IPS DF 6.9 (cell line): ENCODE results near the gene PRR35.

Experiments used
- DNase-seq: peaks from one replicate; pipeline ENCODE4 v3.0.0-alpha.2; 2013; ENCODE audit warnings: low read depth, low spot score
- H3K27ac ChIP-seq: one replicate; pipeline ENCODE4 v1.5.1; 2013; ENCODE audit warnings: low read length, control low read depth
- H3K27me3 ChIP-seq: 2 replicates; pipeline ENCODE4 v1.6.1; 2013; ENCODE audit warnings: mild to moderate bottlenecking, low read length; ENCODE audit not compliant: control insufficient read depth, insufficient read depth
- H3K36me3 ChIP-seq: 2 replicates; pipeline ENCODE4 v1.6.1; 2013; ENCODE audit warnings: low read length; ENCODE audit not compliant: control insufficient read depth, insufficient read depth
- H3K4me1 ChIP-seq: 2 replicates; pipeline ENCODE4 v1.6.1; 2013; ENCODE audit warnings: low read length; ENCODE audit not compliant: control insufficient read depth, insufficient read depth
- H3K4me3 ChIP-seq: 2 replicates; pipeline ENCODE4 v1.5.1; 2013; ENCODE audit warnings: mild to moderate bottlenecking, low read length
- H3K9me3 ChIP-seq: 2 replicates; pipeline ENCODE4 v1.6.1; 2013; ENCODE audit warnings: low read length, inconsistent platforms; ENCODE audit not compliant: control insufficient read depth, insufficient read depth
- WGBS: extraction: QIAGEN DNeasy Blood & Tissue Kit; methylation state at CpG from one replicate; pipeline ENCODE4 v1.1.7; 2013; ENCODE audit warnings: mixed read lengths, missing lambda C conversion rate; ENCODE audit not compliant: insufficient read length, insufficient coverage; 5-methylcytosine and 5-hydroxymethylcytosine counted together

Gene PRR35

DNA sequence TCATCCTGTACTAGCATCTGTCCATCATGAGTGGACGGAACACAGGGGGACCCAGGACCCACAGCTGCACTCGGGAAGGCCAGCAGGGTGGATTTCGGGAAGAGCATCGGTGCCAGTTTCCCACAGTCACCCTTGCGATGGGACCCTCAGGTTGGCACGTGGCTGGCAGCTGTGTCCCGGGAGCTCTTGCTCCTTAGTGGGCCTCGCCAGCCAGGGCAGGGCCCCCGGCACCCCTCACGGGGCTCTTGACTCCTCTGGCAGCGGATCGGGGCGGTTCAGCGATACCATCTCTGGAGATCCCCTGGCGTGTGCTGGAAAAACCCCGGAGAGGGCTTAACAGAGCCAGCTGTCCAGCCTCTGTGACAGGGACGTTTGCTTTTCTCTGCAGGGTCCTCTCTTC is 23.4 kb upstream of the PRR35 start:
- H3K27ac ChIP-seq = no peak overlapping the region
- peaks cover 3% of the 10 kb centered on the region; the same call in 1 of the 2 replicates for H3K4me1 ChIP-seq
- no peaks in the 10 kb centered on the region; the same call in 1 of the 2 replicates for H3K36me3 ChIP-seq
- no CpG with 5 or more reads among the region's 17 CpGs for WGBS
- H3K9me3 ChIP-seq = no peaks in the 10 kb centered on the region
- DNase-seq = no peak
- H3K4me3 ChIP-seq = no peak overlapping the region
- H3K27me3 ChIP-seq = no peaks in the 10 kb centered on the region

GRCh38 chr16:537415-538335 is 22.5 kb upstream of the PRR35 start:
- WGBS = no CpG with 5 or more reads among the region's 60 CpGs

DNA sequence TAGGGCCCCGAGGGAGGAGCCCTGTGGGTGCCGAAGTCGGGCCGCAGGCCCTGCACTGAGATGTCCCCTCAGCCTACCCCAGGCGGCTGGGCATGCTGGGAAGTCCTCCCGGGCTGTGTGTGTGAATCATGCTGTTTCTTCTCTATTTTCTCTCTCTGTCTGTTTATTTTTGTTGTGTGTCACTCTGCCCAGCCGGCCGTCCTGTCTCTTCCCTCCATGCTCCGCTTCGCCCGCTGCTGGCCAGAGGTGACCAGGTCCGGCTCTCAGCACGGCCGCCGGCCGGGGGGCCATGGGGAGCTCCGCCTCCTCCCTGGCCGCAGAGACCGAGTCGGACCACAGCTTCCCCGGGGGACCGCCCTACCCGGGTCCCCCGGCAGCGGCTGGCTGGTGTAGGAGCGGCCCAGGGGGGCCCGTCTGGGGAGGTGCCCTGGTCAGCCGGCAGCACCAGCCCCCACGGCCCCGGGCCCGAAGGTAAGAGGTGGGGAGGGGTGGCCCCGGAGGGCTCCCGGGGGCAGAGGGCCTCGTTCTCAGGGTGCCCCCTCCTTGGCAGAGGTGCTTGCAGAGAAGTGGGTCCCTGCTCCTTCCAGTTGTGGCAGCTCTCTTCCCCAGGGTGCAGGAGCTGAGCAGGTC is 20.2 kb upstream of the PRR35 start:
- H3K4me1 ChIP-seq = no peaks in the 10 kb centered on the region
- DNase-seq = no peak
- no peak overlapping the region for H3K4me3 ChIP-seq
- no peaks in the 10 kb centered on the region for H3K27me3 ChIP-seq
- no CpG with 5 or more reads among the region's 34 CpGs for WGBS
- no peaks in the 10 kb centered on the region for H3K9me3 ChIP-seq
- H3K27ac ChIP-seq = no peak overlapping the region
- no peaks in the 10 kb centered on the region; the same call in 1 of the 2 replicates for H3K36me3 ChIP-seq

More at GRCh38 chr16:537415-538335, 22.5 kb upstream of the PRR35 start:
- Histone ChIP-seq H3K4me3 (no peak overlapping the region), H3K4me1 (peaks cover 3% of the 10 kb centered on the region; the same call in 1 of the 2 replicates), H3K27ac (no peak overlapping the region), H3K36me3 (no peaks in the 10 kb centered on the region; the same call in 1 of the 2 replicates), H3K27me3 (no peaks in the 10 kb centered on the region), H3K9me3 (no peaks in the 10 kb centered on the region)
- no peak for DNase-seq

DNA sequence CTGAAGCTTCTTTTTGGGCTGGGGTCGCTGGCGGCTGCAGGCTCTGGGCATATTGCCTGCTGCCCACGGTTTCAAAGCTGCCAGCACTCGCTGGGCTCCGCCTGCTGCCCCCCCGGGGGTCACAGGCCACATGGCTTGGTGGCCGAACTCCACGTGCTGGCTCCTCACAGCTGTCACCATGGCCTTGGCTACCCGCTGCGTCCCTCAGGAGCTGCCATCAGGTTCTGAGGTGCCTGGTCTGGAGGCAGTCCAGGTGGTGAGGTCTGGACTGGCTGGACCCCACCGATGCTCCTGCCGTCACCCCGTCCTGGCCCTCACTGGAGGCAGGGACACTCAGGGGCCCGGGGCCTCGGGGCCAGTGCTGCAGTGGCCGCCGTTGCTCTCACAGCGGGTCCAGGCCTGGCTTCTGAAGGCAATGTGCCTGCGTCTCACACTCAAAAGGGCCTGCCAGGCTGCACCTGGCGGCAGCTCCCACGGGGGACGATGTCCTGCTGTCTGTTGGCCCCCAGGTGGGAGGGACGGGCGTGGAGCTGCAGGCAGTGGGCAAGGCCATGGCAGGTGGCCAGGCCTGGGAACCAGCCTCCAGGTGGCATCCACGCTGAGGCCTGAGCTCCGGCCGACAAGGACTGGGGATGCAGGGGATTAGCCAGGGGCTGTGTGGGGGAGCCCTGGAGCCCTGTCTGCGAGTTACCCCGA is 19.4 kb upstream of the PRR35 start:
- WGBS = no CpG with 5 or more reads among the region's 29 CpGs
- Histone ChIP-seq H3K4me1 (no peaks in the 10 kb centered on the region), H3K27ac (no peak overlapping the region), H3K36me3 (no peaks in the 10 kb centered on the region; the same call in 1 of the 2 replicates), H3K9me3 (no peaks in the 10 kb centered on the region), H3K27me3 (no peaks in the 10 kb centered on the region), H3K4me3 (no peak overlapping the region)
- no peak for DNase-seq

- peaks cover 4% of the 10 kb centered on the region; the same call in 1 of the 2 replicates for H3K36me3 ChIP-seq
- H3K27me3 ChIP-seq = no peaks in the 10 kb centered on the region
- no peak for DNase-seq
- no peak overlapping the region for H3K4me3 ChIP-seq
- H3K27ac ChIP-seq = no peak overlapping the region
- H3K9me3 ChIP-seq = no peaks in the 10 kb centered on the region
- H3K4me1 ChIP-seq = no peaks in the 10 kb centered on the region
- WGBS = no CpG with 5 or more reads among the region's 51 CpGs
These were observed 16.7 kb upstream of the PRR35 start for GRCh38 chr16:543301-544164.

DNA sequence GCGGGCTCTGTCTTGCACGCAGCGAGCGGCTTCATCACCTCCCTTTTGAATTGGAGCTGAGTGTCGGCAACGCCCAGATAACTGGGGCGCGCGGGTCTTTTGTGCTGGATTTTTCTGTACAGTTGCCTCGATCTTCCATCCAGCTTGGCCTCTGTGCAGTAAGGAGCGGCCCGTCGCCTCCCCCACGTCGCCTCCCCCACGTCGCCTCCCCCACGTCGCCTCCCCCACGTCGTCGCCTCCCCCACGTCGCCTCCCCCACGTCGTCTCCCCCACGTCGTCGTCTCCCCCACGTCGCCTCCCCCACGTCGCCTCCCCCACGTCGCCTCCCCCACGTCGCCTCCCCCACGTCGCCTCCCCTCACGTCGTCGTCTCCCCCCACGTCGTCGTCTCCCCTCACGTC is 15.7 kb upstream of the PRR35 start:
- Histone ChIP-seq H3K9me3 (no peaks in the 10 kb centered on the region), H3K4me1 (no peaks in the 10 kb centered on the region; the same call in 1 of the 2 replicates), H3K27me3 (no peaks in the 10 kb centered on the region), H3K4me3 (no peak overlapping the region), H3K27ac (no peak overlapping the region), H3K36me3 (peaks cover 9% of the 10 kb centered on the region; the same call in 1 of the 2 replicates)
- no peak for DNase-seq
- WGBS = no CpG with 5 or more reads among the region's 46 CpGs

DNA sequence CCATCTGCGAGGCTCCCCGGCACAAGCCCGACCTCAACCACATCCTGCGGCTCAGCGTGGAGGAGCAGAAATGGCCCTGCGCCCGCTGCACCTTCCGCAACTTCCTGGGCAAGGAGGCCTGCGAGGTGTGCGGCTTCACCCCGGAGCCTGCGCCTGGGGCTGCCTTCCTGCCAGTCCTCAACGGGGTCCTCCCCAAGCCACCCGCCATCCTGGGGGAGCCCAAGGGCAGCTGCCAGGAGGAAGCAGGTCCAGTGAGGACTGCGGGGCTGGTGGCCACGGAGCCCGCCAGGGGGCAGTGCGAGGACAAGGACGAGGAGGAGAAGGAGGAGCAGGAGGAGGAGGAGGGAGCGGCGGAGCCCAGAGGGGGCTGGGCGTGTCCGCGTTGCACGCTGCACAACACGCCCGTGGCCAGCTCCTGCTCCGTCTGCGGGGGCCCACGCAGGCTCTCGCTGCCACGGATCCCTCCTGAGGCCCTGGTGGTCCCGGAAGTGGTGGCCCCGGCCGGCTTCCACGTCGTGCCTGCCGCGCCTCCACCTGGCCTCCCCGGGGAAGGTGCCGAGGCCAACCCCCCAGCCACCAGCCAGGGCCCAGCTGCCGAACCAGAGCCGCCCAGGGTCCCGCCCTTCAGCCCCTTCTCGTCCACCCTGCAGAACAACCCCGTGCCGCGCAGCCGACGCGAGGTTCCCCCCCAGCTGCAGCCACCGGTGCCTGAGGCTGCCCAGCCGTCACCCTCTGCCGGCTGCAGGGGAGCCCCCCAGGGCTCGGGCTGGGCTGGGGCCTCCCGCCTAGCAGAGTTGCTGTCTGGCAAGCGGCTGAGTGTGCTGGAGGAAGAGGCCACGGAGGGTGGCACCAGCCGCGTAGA is 13.1 kb upstream of the PRR35 start:
- no CpG with 5 or more reads among the region's 60 CpGs for whole genome bisulfite sequencing
- H3K27me3 ChIP-seq = no peaks in the 10 kb centered on the region
- no peak for DNase-seq
- H3K36me3 ChIP-seq = peaks cover 16% of the 10 kb centered on the region; the same call in 1 of the 2 replicates
- no peaks in the 10 kb centered on the region; the same call in 1 of the 2 replicates for H3K4me1 ChIP-seq
- H3K9me3 ChIP-seq = no peaks in the 10 kb centered on the region
- H3K4me3 ChIP-seq = no peak overlapping the region
- no peak overlapping the region for H3K27ac ChIP-seq

DNA sequence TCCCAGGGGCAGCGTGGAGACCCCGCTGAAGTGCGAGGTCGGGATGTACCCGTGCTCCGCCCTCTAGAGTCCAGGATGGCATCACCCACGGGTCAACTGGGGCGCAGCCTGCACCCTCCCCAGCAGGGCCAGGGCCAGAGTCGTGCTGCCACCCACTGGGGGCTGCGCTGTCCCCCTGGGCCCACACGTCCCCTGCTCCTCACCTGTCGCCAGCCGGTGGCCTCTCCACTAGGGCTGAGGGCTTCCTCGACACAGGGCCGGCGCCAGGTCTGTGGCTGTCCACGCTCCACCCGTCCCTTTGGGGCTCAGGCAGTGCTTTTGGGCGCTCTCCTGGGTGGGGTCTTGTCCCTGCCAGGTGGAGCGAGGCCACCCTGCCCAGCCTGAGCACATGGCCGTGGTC is 11.6 kb upstream of the PRR35 start:
- WGBS = no CpG with 5 or more reads among the region's 21 CpGs
- Histone ChIP-seq H3K9me3 (no peaks in the 10 kb centered on the region), H3K4me1 (no peaks in the 10 kb centered on the region; the same call in 1 of the 2 replicates), H3K4me3 (no peak overlapping the region), H3K27me3 (no peaks in the 10 kb centered on the region), H3K36me3 (peaks cover 23% of the 10 kb centered on the region; the same call in 1 of the 2 replicates), H3K27ac (no peak overlapping the region)
- no peak for DNase-seq
